H1 (cell line): Measurements from ENCODE around the gene DNER. TPM values are rescaled to one million over a fixed set of nuclear protein-coding genes. Genes with fewer than 3 reads are reported as not detected.

Experiments
- CTCF ChIA-PET: fragments of 300-600 bp; sonication (Branson Sonifier 250); formaldehyde crosslinking; loops from one replicate; lab custom pipeline; 2021; ENCODE audit not compliant: partially characterized antibody; lab: Charles Lee
- POLR2A ChIA-PET: fragments of 300-600 bp; sonication (Branson Sonifier 250); formaldehyde crosslinking; loops from one replicate; lab custom pipeline; 2021; ENCODE audit warnings: inconsistent platforms; ENCODE audit not compliant: partially characterized antibody; lab: Charles Lee
- DNase-seq, 2 experiments: peaks; one replicate each; pipeline versions ENCODE4 v3.0.0 to v3.0.0-alpha.2; 2010 to 2022; ENCODE audit warnings: low spot score in 2 of 2, low read depth in 1 of 2, mixed read lengths in 1 of 2
- FAIRE-seq: peaks from 2 replicates; lab custom pipeline; 2011; peaks lifted over from hg19 to GRCh38; lab: Jason Lieb, UNC
- H2AFZ ChIP-seq: 2 replicates; pipeline ENCODE4 v1.8.1; 2012; ENCODE audit warnings: low read length, inconsistent platforms
- H2AK5ac ChIP-seq: 2 replicates; pipeline ENCODE4 v1.6.1; 2013; ENCODE audit warnings: low read depth, low read length
- H2BK120ac ChIP-seq: replicated peaks from 2 replicates; pipeline ENCODE3; 2013; ENCODE audit warnings: low read depth, low read length, inconsistent platforms
- H2BK12ac ChIP-seq: 2 replicates; pipeline ENCODE4 v1.6.1; 2013; ENCODE audit warnings: low read depth, low read length
- H2BK15ac ChIP-seq: 2 replicates; pipeline ENCODE4 v1.6.1; 2013; ENCODE audit warnings: low read length
- H2BK20ac ChIP-seq: 2 replicates; pipeline ENCODE4 v1.6.1; 2013; ENCODE audit warnings: low read length
- H2BK5ac ChIP-seq: 2 replicates; pipeline ENCODE4 v1.6.1; 2013; ENCODE audit warnings: low read depth, low read length
- H3K14ac ChIP-seq: 2 replicates; pipeline ENCODE4 v1.6.1; 2013; ENCODE audit warnings: inconsistent platforms; ENCODE audit not compliant: insufficient read length
- H3K18ac ChIP-seq: 2 replicates; pipeline ENCODE4 v1.6.1; 2013; ENCODE audit warnings: low read length; ENCODE audit errors: extremely low read depth
- H3K23ac ChIP-seq: 2 replicates; pipeline ENCODE4 v1.6.1; 2013; ENCODE audit warnings: inconsistent platforms; ENCODE audit not compliant: insufficient read length
- H3K23me2 ChIP-seq: 2 replicates; pipeline ENCODE4 v1.6.1; 2013; ENCODE audit warnings: low read depth, low read length
- H3K27ac ChIP-seq: 2 replicates; pipeline ENCODE4 v1.6.1; 2011; ENCODE audit warnings: low read depth, low read length, inconsistent platforms
- H3K27me3 ChIP-seq, 4 experiments: replicated peaks in 1 of 4; 1 replicate in 1 of 4; 2 replicates in 3 of 4; pipeline versions ENCODE4 v1.6.1 to v1.8.1; 2011 to 2013; ENCODE audit warnings: low read length in 3 of 4, mild to moderate bottlenecking in 3 of 4, inconsistent platforms in 2 of 4, mixed read lengths in 2 of 4, moderate library complexity in 1 of 4; ENCODE audit not compliant: control insufficient read depth in 3 of 4, insufficient read depth in 3 of 4; ENCODE audit errors: extremely low read depth in 1 of 4
- H3K36me3 ChIP-seq, 4 experiments: 2 replicates each; pipeline versions ENCODE4 v1.6.1 to v1.8.1; 2011 to 2013; ENCODE audit warnings: mild to moderate bottlenecking in 4 of 4, low read length in 3 of 4, moderate library complexity in 2 of 4, control low read depth in 1 of 4, inconsistent platforms in 1 of 4; ENCODE audit not compliant: insufficient read depth in 4 of 4, control insufficient read depth in 2 of 4
- H3K4ac ChIP-seq: replicated peaks from 2 replicates; pipeline ENCODE3; 2013; ENCODE audit warnings: low read length, low read depth, mixed read lengths, inconsistent platforms; ENCODE audit not compliant: insufficient read length
- H3K4me1 ChIP-seq, 4 experiments: replicated peaks in 1 of 4; 1 replicate in 1 of 4; 2 replicates in 3 of 4; pipeline versions ENCODE4 v1.6.1 to v1.8.1; 2011 to 2013; ENCODE audit warnings: low read length in 3 of 4, inconsistent platforms in 2 of 4, mixed read lengths in 1 of 4; ENCODE audit not compliant: insufficient read depth in 4 of 4, control insufficient read depth in 3 of 4
- H3K4me2 ChIP-seq, 2 experiments: 2 replicates each; pipeline versions ENCODE4 v1.6.1 to v1.8.1; 2011 to 2013; ENCODE audit warnings: low read depth in 2 of 2, low read length in 2 of 2, control low read depth in 1 of 2, inconsistent platforms in 1 of 2, mild to moderate bottlenecking in 1 of 2; ENCODE audit not compliant: insufficient read depth in 1 of 2
- H3K4me3 ChIP-seq, 4 experiments: fragments of 200-600, 300-600 bp in 1 of 4; sonication (generic), shearing (Covaris generic), sonication (Bioruptor Twin) in 1 of 4; 2 replicates each; pipeline versions ENCODE4 v1.5.1 to v1.8.1; 2011 to 2016; ENCODE audit warnings: low read length in 4 of 4, low read depth in 3 of 4, control low read depth in 2 of 4, inconsistent platforms in 2 of 4, mild to moderate bottlenecking in 2 of 4, mixed read lengths in 1 of 4, moderate library complexity in 1 of 4; ENCODE audit not compliant: insufficient read depth in 2 of 4; ENCODE audit errors: extremely low read depth in 1 of 4
- H3K56ac ChIP-seq: replicated peaks from 2 replicates; pipeline ENCODE3; 2013; ENCODE audit warnings: low read depth, mild to moderate bottlenecking, mixed read lengths, low read length, inconsistent platforms; ENCODE audit not compliant: insufficient read length
- H3K79me1 ChIP-seq: 2 replicates; pipeline ENCODE4 v1.6.1; 2013; ENCODE audit warnings: low read depth, low read length, control low read depth
- H3K79me2 ChIP-seq, 2 experiments: 2 replicates each; pipeline versions ENCODE4 v1.6.1 to v1.8.1; 2012 to 2013; ENCODE audit warnings: low read length in 2 of 2, mild to moderate bottlenecking in 2 of 2, inconsistent platforms in 1 of 2; ENCODE audit not compliant: insufficient read depth in 2 of 2, control insufficient read depth in 1 of 2
- H3K9ac ChIP-seq, 4 experiments: replicated peaks in 1 of 4; 1 replicate in 1 of 4; 2 replicates in 3 of 4; pipeline versions ENCODE4 v1.6.1 to v1.8.1; 2011 to 2013; ENCODE audit warnings: low read depth in 3 of 4, low read length in 3 of 4, control low read depth in 2 of 4, mild to moderate bottlenecking in 2 of 4, moderate library complexity in 2 of 4, inconsistent platforms in 1 of 4; ENCODE audit errors: extremely low read depth in 1 of 4
- H3K9me3 ChIP-seq, 2 experiments: 2 replicates each; pipeline versions ENCODE4 v1.6.1 to v1.8.1; 2012 to 2013; ENCODE audit warnings: mild to moderate bottlenecking in 2 of 2, moderate library complexity in 2 of 2, control low read depth in 1 of 2, inconsistent platforms in 1 of 2, low read depth in 1 of 2, low read length in 1 of 2, mixed read lengths in 1 of 2; ENCODE audit not compliant: insufficient read depth in 2 of 2
- H4K20me1 ChIP-seq, 2 experiments: replicated peaks in 1 of 2; 2 replicates each; pipeline versions ENCODE3 to v1.8.1; 2011 to 2013; ENCODE audit warnings: inconsistent platforms in 2 of 2, low read length in 2 of 2, mild to moderate bottlenecking in 1 of 2; ENCODE audit not compliant: insufficient read depth in 2 of 2, control insufficient read depth in 1 of 2
- H4K5ac ChIP-seq: 2 replicates; pipeline ENCODE4 v1.6.1; 2013; ENCODE audit warnings: low read length, low read depth, mixed read lengths, inconsistent platforms; ENCODE audit not compliant: insufficient read length
- H4K8ac ChIP-seq: 2 replicates; pipeline ENCODE4 v1.8.0; 2013; ENCODE audit warnings: mild to moderate bottlenecking, moderate library complexity, low read length, inconsistent platforms; ENCODE audit not compliant: insufficient read depth; ENCODE audit errors: extremely low read depth
- H4K91ac ChIP-seq: replicated peaks from 2 replicates; pipeline ENCODE3; 2013; ENCODE audit warnings: low read length, mixed read lengths, inconsistent platforms; ENCODE audit not compliant: insufficient read length
- CREB1 ChIP-seq: IDR thresholded peaks from 2 replicates; pipeline ENCODE4 v1.6.1; 2012; ENCODE audit warnings: inconsistent platforms
- CTCF ChIP-seq, 3 experiments: IDR thresholded peaks; 1 replicate in 2 of 3; 2 replicates in 1 of 3; pipeline versions ENCODE4 v1.5.1 to v1.6.1; 2011; ENCODE audit warnings: low read length in 3 of 3, mild to moderate bottlenecking in 3 of 3, inconsistent platforms in 2 of 3, low read depth in 1 of 3, moderate library complexity in 1 of 3; ENCODE audit not compliant: insufficient read depth in 1 of 3; ENCODE audit errors: control extremely low read depth in 1 of 3
- NRF1 ChIP-seq: IDR thresholded peaks from 2 replicates; pipeline ENCODE4 v1.6.1; 2011; ENCODE audit warnings: mild to moderate bottlenecking, low read depth, low read length, improper control_type of control experiment
- RAD21 ChIP-seq, 2 experiments: IDR thresholded peaks in 1 of 2; conservative IDR thresholded peaks in 1 of 2; 2 replicates each; pipeline ENCODE4 v1.6.1; 2011; ENCODE audit warnings: low read depth in 2 of 2, low read length in 2 of 2, improper control_type of control experiment in 1 of 2, inconsistent platforms in 1 of 2, mild to moderate bottlenecking in 1 of 2, moderate library complexity in 1 of 2
- WGBS, 2 experiments: shearing (Covaris generic) in 1 of 2; methylation state at CpG; one replicate each; pipeline versions ENCODE4 v1.1.6 to v1.1.7; 2013 to 2015; ENCODE audit warnings: low lambda C conversion rate in 2 of 2, mixed read lengths in 2 of 2, inconsistent platforms in 1 of 2, low coverage in 1 of 2, missing lambda C conversion rate in 1 of 2; ENCODE audit not compliant: insufficient replicate concordance in 2 of 2, insufficient coverage in 1 of 2, insufficient read length in 1 of 2; ENCODE audit errors: extremely low coverage in 1 of 2, missing lambda C conversion rate in 1 of 2; 5-methylcytosine and 5-hydroxymethylcytosine counted together
- polyA plus RNA-seq, 7 experiments: library from polyadenylated mRNA; depleted of rRNA in 3 of 7; stranded (reverse) in 5 of 7; unstranded in 2 of 7; fragments of >200 nt in 5 of 7; fragments of 200-250 nt in 2 of 7; gene quantifications; 1 replicate in 5 of 7; 2 replicates in 1 of 7; 4 replicates in 1 of 7; pipeline versions ENCODE4 v1.2.1 to v1.2.3, GENCODE V29; 2011 to 2013; ENCODE audit warnings: missing spikeins in 2 of 7, mixed read lengths in 2 of 7
- total RNA-seq: library from RNA; stranded (reverse); fragmentation: NEBNext Ultra II Directional; extraction: Animal tissue kit (Norgen Biotek cat#: 25700); gene quantifications from 2 replicates; pipeline ENCODE4 v1.2.1, GENCODE V29; 2021

The DNER gene
- total and polyA plus RNA-seq, 2 of the 8 experiments (the other 6 are each of a cell fraction or from before 2014, with no cell fraction given), result 6.8 to 16.3 TPM

GRCh38 chr2:229715895-229716507, 1.6 kb upstream of the DNER start:
- Histone ChIP-seq H3K36me3 (no peaks in the 10 kb centered on the region), H2BK12ac (no peak overlapping the region), H3K9me3 (no peaks in the 10 kb centered on the region), H3K4me1 (peaks cover 0 to 8% (median 2%) of the 10 kb centered on the region in 4 experiments; a peak in 5 of 7 replicates), H3K23ac (no peak overlapping the region), H3K9ac (no peak overlapping the region), H3K79me2 (no peaks in the 10 kb centered on the region), H3K56ac (no peak overlapping the region), H2BK15ac (no peak overlapping the region), H2AFZ (no peak overlapping the region), H2BK120ac (no peak overlapping the region), H3K79me1 (no peaks in the 10 kb centered on the region), H2BK20ac (no peak overlapping the region), H3K4me3 (peak overlapping the region in 1 of 4 experiments; percentile 80; a peak in 2 of 8 replicates), H4K91ac (no peak overlapping the region), H3K4me2 (peak overlapping the region; percentile 60 to 97), H3K14ac (no peak overlapping the region), H4K20me1 (peaks cover 0 to 2% of the 10 kb centered on the region in 2 experiments), H2BK5ac (no peak overlapping the region), H3K27me3 (peaks cover 1 to 16% (median 13%) of the 10 kb centered on the region in 4 experiments), H2AK5ac (no peak overlapping the region), H3K4ac (no peak overlapping the region), H3K23me2 (peaks cover 15% of the 10 kb centered on the region), H4K8ac (no peak overlapping the region), H3K27ac (no peak overlapping the region), H3K18ac (no peak overlapping the region), H4K5ac (no peak overlapping the region)
- ChIA-PET CTCF (interaction anchor here (0.7 to 2.3 kb wide), 8 partner anchors 9 to 444 kb away, joined by 3 to 8 read pairs (median 4); no protein-coding TSS in a partner anchor), POLR2A (no interaction called here)
- peak; percentile 59 to 82 (median 73) for TF ChIP-seq CTCF (IDR thresholded peaks at IDR 0.05; ENCODE audit: control extremely low read depth in 1 of 3, insufficient read depth in 1 of 3, low read depth in 1 of 3, low read length in 3 of 3)
- no peak for TF ChIP-seq NRF1
- peak; percentile 87 for TF ChIP-seq CREB1
- TF ChIP-seq RAD21 (IDR thresholded peaks at IDR 0.05 in 1 of 2, conservative IDR thresholded peaks at IDR 0.05 in 1 of 2; ENCODE audit: low read depth in 2 of 2, low read length in 2 of 2), result peak; percentile 76 to 79
- WGBS, 2 experiments, result 17% methylated on average over 4 of the region's 4 CpGs; no CpG with 5 or more reads in 1 of the 2 experiments
- FAIRE-seq (peak; percentile 88), DNase-seq (peak in 1 of 2 experiments; percentile 61)
